B cell (primary cell): Measurements from ENCODE around the gene MICALL2. TPM values are rescaled to one million over a fixed set of nuclear protein-coding genes. Genes with fewer than 3 reads are reported as not detected.

Experiments used
- ATAC-seq: fragments of 200-7000 bp; cut with Tn5 transposase; one replicate; pipeline ENCODE4 v1.10.0; 2021; ENCODE audit warnings: low read depth, mild to moderate bottlenecking, moderate number of reproducible peaks, moderate library complexity
- CTCF ChIA-PET: fragments of 350-600 bp; sonication (Branson Sonifier 250); formaldehyde crosslinking; loops from one replicate; lab custom pipeline; 2021; ENCODE audit warnings: antibody characterized with exemption, inconsistent platforms; lab: Charles Lee
- POLR2A ChIA-PET: fragments of 350-600 bp; sonication (Branson Sonifier 250); formaldehyde crosslinking; loops from one replicate; lab custom pipeline; 2021; ENCODE audit warnings: antibody characterized with exemption; lab: Charles Lee
- DNase-seq: peaks from one replicate; pipeline ENCODE4 v3.0.0; 2013
- H2AFZ ChIP-seq: 2 replicates; pipeline ENCODE4 v1.6.1; 2012; ENCODE audit warnings: mild to moderate bottlenecking, low read depth, low read length; ENCODE audit not compliant: insufficient read depth, poor library complexity, severe bottlenecking
- H3K27ac ChIP-seq, 2 donors: 1 replicate in 1 of 2; 2 replicates in 1 of 2; pipeline ENCODE4 v1.5.1; 2012 to 2013; ENCODE audit warnings: low read length in 2 of 2, mild to moderate bottlenecking in 2 of 2, moderate library complexity in 1 of 2
- H3K27me3 ChIP-seq, 4 experiments: fragments of 200-600 bp in 1 of 4; sonication (generic) in 1 of 4; replicated peaks in 1 of 4; 1 replicate in 2 of 4; 2 replicates in 2 of 4; pipeline versions ENCODE4 v1.6.1 to v1.7.0; 2013 to 2016; ENCODE audit warnings: low read length in 3 of 4, mild to moderate bottlenecking in 2 of 4, mixed read lengths in 1 of 4, moderate library complexity in 1 of 4; ENCODE audit not compliant: insufficient read depth in 4 of 4, control insufficient read depth in 3 of 4; ENCODE audit errors: control extremely low read depth in 1 of 4
- H3K36me3 ChIP-seq, 2 experiments: replicated peaks in 1 of 2; 1 replicate in 1 of 2; 2 replicates in 1 of 2; pipeline versions ENCODE4 v1.6.1 to v1.7.1; 2013; ENCODE audit warnings: low read length in 1 of 2; ENCODE audit not compliant: insufficient read depth in 2 of 2, control insufficient read depth in 1 of 2; ENCODE audit errors: control extremely low read depth in 1 of 2, extremely low read depth in 1 of 2
- H3K4me1 ChIP-seq, 2 donors: fragments of 200-600 bp in 1 of 2; sonication (generic) in 1 of 2; 1 replicate in 1 of 2; 2 replicates in 1 of 2; pipeline versions ENCODE4 v1.5.1 to v1.6.1; 2013 to 2017; ENCODE audit warnings: low read length in 2 of 2; ENCODE audit not compliant: control insufficient read depth in 2 of 2, insufficient read depth in 2 of 2
- H3K4me2 ChIP-seq: replicated peaks from 2 replicates; pipeline ENCODE3; 2012; ENCODE audit warnings: mild to moderate bottlenecking, low read depth, low read length; ENCODE audit not compliant: poor library complexity, severe bottlenecking
- H3K4me3 ChIP-seq, 5 experiments: fragments of 200-600 bp in 1 of 5; sonication (generic) in 1 of 5; 1 replicate in 3 of 5; 2 replicates in 2 of 5; pipeline versions ENCODE4 v1.5.1 to v1.7.0; 2011 to 2016; ENCODE audit warnings: low read length in 4 of 5, mild to moderate bottlenecking in 4 of 5, low read depth in 2 of 5, control low read depth in 1 of 5, moderate library complexity in 1 of 5; ENCODE audit not compliant: insufficient read depth in 1 of 5; ENCODE audit errors: control extremely low read depth in 1 of 5, extremely low read depth in 1 of 5
- H3K79me2 ChIP-seq: fragments of 200-600 bp; sonication (generic); one replicate; pipeline ENCODE4 v1.6.0; 2016; ENCODE audit warnings: low read length; ENCODE audit not compliant: control insufficient read depth, insufficient read depth
- H3K9ac ChIP-seq: fragments of 200-600 bp; sonication (generic); 2 replicates; pipeline ENCODE4 v1.6.1; 2017; ENCODE audit warnings: mild to moderate bottlenecking, low read length, moderate library complexity
- H3K9me3 ChIP-seq, 3 donors: one replicate each; pipeline versions ENCODE4 v1.6.1 to v1.7.1; 2013; ENCODE audit warnings: low read length in 2 of 3; ENCODE audit not compliant: control insufficient read depth in 2 of 3, insufficient read depth in 1 of 3; ENCODE audit errors: control extremely low read depth in 1 of 3
- H4K20me1 ChIP-seq: 2 replicates; pipeline ENCODE4 v1.6.0; 2012; ENCODE audit warnings: mild to moderate bottlenecking, low read length; ENCODE audit not compliant: insufficient read depth, control insufficient read depth, poor library complexity, severe bottlenecking
- H3K27ac Mint-ChIP-seq: one replicate; pipeline ENCODE4 v1.8.0; 2021; ENCODE audit warnings: mixed read lengths
- H3K27me3 Mint-ChIP-seq: one replicate; pipeline ENCODE4 v1.8.0; 2021; ENCODE audit warnings: mixed read lengths
- H3K4me1 Mint-ChIP-seq: one replicate; pipeline ENCODE4 v1.8.0; 2021; ENCODE audit warnings: mixed read lengths
- H3K4me3 Mint-ChIP-seq: one replicate; pipeline ENCODE4 v1.8.0; 2021; ENCODE audit warnings: mixed read lengths
- H3K9me3 Mint-ChIP-seq: one replicate; pipeline ENCODE4 v1.8.0; 2022; ENCODE audit warnings: mixed read lengths; ENCODE audit not compliant: insufficient read depth
- CTCF ChIP-seq: fragments of 200-600 bp; IDR thresholded peaks from one replicate; pipeline ENCODE4 v1.8.0; 2022; ENCODE audit warnings: antibody characterized with exemption, mild to moderate bottlenecking
- EZH2 ChIP-seq: IDR thresholded peaks from 2 replicates; pipeline ENCODE4 v1.6.1; 2012; ENCODE audit warnings: borderline replicate concordance, low read depth, mild to moderate bottlenecking, moderate library complexity, low read length; ENCODE audit not compliant: insufficient read depth, poor library complexity, severe bottlenecking
- WGBS: methylation state at CpG from one replicate; pipeline ENCODE4 v1.1.5; 2013; ENCODE audit warnings: missing lambda C conversion rate; ENCODE audit not compliant: insufficient coverage; 5-methylcytosine and 5-hydroxymethylcytosine counted together
- intact Hi-C: fragments of 100-400 bp; cut with micrococcal nuclease; formaldehyde crosslinking; loops from one replicate; pipeline ENCODE4 v1.10.0; 2022
- polyA plus RNA-seq: library from polyadenylated mRNA; depleted of rRNA; stranded (reverse); fragments of >200 nt; gene quantifications from 2 replicates; pipeline ENCODE4 v1.2.3, GENCODE V29; 2012
- total RNA-seq, 2 donors: library from RNA; stranded (reverse); fragments of 120-200 nt in 1 of 2; gene quantifications; 1 replicate in 1 of 2; 2 replicates in 1 of 2; pipeline versions ENCODE4 v1.2.3 to v1.2.4, GENCODE V29; 2013 to 2022

MICALL2 gene
- total and polyA plus RNA-seq, 2 donors (not counting 1 experiment from before 2014, with no cell fraction given) = 0.85 to 0.94 TPM

- WGBS = 99% methylated on average over 22 of the region's 22 CpGs
- H3K27me3 Mint-ChIP-seq = no peaks in the 10 kb centered on the region
- H3K9ac ChIP-seq = no peak overlapping the region
- no peaks in the 10 kb centered on the region for H3K9me3 ChIP-seq
- ChIA-PET CTCF (no interaction called here), POLR2A (no interaction called here)
- no peak overlapping the region for H2AFZ ChIP-seq
- H3K4me1 Mint-ChIP-seq = no peaks in the 10 kb centered on the region
- H3K4me3 ChIP-seq = no peak overlapping the region
- DNase-seq (no peak), ATAC-seq (no peak)
- H3K27ac ChIP-seq = no peak overlapping the region
- TF ChIP-seq EZH2 (no peak), CTCF (no peak)
- intact Hi-C loops = no loop called here
- no peaks in the 10 kb centered on the region for H3K4me1 ChIP-seq
- H3K4me2 ChIP-seq = no peak overlapping the region
- no peaks in the 10 kb centered on the region for H3K27me3 ChIP-seq
- H3K79me2 ChIP-seq = peaks cover 6% of the 10 kb centered on the region
- H3K9me3 Mint-ChIP-seq = no peaks in the 10 kb centered on the region
- no peak overlapping the region for H3K4me3 Mint-ChIP-seq
- H3K27ac Mint-ChIP-seq = no peak overlapping the region
- peaks cover 0 to 55% of the 10 kb centered on the region in 2 experiments for H3K36me3 ChIP-seq
- H4K20me1 ChIP-seq = peaks cover 7% of the 10 kb centered on the region
Observed at GRCh38 chr7:1475991-1476390, 16.7 kb upstream of the MICALL2 start.

DNA sequence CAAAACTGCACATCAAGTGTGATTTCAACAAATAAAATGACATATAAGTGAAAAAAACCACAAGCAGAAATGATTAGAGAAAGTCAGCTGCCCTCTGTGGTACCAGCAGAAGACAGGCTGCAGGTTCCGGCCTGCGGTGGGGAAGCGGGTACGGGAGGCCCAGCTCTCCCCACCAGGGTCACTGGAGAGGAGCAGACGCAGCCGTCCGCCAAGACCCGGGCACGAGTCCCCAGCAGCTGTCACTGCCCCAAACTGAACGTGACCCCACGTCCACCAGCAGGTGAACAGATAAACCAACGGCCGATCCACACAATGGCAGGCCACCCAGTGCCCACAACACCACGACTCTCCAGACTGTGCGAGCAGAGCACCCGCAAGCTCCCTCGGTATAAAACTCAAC, 16.1 kb upstream of the MICALL2 start:
- ChIA-PET POLR2A (no interaction called here), CTCF (interaction anchor here (1.5 kb wide), 1 partner anchor 15 kb away, joined by 5 read pairs; no protein-coding TSS in a partner anchor)
- Histone ChIP-seq H3K27ac (no peak overlapping the region), H3K27me3 (no peaks in the 10 kb centered on the region), H3K4me1 (no peaks in the 10 kb centered on the region), H3K4me2 (no peak overlapping the region), H3K9ac (no peak overlapping the region), H2AFZ (no peak overlapping the region), H4K20me1 (peaks cover 7% of the 10 kb centered on the region), H3K79me2 (peaks cover 6% of the 10 kb centered on the region), H3K9me3 (no peaks in the 10 kb centered on the region), H3K4me3 (no peak overlapping the region), H3K36me3 (peaks cover 0 to 53% of the 10 kb centered on the region in 2 experiments)
- DNase-seq (no peak), ATAC-seq (no peak)
- WGBS = 96% methylated on average over 17 of the region's 17 CpGs
- H3K27ac Mint-ChIP-seq = no peak overlapping the region
- no peak for TF ChIP-seq CTCF
- TF ChIP-seq EZH2 = no peak
- H3K4me3 Mint-ChIP-seq = no peak overlapping the region
- H3K9me3 Mint-ChIP-seq = no peaks in the 10 kb centered on the region
- no peaks in the 10 kb centered on the region for H3K4me1 Mint-ChIP-seq
- intact Hi-C loops = no loop called here
- H3K27me3 Mint-ChIP-seq = no peaks in the 10 kb centered on the region
